Measurements from ENCODE around the gene SULT2A1.

DNA sequence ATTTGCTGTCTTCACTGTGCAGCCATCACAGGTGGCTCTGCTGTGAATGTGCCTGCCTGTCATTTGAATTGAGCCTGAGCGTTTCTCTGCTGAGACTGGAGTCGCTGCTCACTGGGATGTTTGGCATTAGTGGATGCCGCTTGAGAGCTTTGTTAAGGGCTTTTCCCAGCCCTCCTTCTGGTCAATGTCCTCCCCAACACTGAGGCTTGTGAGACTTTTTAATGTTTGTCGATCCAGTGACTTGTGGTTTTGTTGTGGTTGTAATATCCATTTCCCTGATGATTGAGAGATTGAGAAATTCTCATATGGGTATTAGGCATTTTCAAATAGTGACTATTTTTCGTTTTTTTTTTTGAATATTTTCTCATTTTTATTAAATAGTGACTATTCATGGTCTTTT is 24.5 kb downstream of the SULT2A1 start:
- TF ChIP-seq CTCF (IDR thresholded peaks at IDR 0.05; ENCODE audit: poor library complexity, severe bottlenecking) = no peak
- TF ChIP-seq, protein P1, sequence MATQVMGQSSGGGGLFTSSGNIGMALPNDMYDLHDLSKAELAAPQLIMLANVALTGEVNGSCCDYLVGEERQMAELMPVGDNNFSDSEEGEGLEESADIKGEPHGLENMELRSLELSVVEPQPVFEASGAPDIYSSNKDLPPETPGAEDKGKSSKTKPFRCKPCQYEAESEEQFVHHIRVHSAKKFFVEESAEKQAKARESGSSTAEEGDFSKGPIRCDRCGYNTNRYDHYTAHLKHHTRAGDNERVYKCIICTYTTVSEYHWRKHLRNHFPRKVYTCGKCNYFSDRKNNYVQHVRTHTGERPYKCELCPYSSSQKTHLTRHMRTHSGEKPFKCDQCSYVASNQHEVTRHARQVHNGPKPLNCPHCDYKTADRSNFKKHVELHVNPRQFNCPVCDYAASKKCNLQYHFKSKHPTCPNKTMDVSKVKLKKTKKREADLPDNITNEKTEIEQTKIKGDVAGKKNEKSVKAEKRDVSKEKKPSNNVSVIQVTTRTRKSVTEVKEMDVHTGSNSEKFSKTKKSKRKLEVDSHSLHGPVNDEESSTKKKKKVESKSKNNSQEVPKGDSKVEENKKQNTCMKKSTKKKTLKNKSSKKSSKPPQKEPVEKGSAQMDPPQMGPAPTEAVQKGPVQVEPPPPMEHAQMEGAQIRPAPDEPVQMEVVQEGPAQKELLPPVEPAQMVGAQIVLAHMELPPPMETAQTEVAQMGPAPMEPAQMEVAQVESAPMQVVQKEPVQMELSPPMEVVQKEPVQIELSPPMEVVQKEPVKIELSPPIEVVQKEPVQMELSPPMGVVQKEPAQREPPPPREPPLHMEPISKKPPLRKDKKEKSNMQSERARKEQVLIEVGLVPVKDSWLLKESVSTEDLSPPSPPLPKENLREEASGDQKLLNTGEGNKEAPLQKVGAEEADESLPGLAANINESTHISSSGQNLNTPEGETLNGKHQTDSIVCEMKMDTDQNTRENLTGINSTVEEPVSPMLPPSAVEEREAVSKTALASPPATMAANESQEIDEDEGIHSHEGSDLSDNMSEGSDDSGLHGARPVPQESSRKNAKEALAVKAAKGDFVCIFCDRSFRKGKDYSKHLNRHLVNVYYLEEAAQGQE (IDR thresholded peaks at IDR 0.05; ENCODE audit: borderline replicate concordance) = no peak
- no peak for TF ChIP-seq EP300 (conservative IDR thresholded peaks at IDR 0.05; ENCODE audit: poor library complexity, severe bottlenecking)
